GM18526 (cell line): ENCODE measurements around the gene IL15RA.

ENCODE experiments used
- POLR2A ChIP-seq: IDR thresholded peaks from 3 replicates; pipeline ENCODE4 v1.6.1; 2011; ENCODE audit not compliant: insufficient read length; ENCODE audit errors: extremely low read depth

The IL15RA gene

GRCh38 chr10:5977471-5978229, at the start of gene IL15RA:
TSS of gene IL15RA (minus strand) at chr10:5977543. CDS start at chr10:5977492, 51 bp downstream.
- peak; percentile 37 for TF ChIP-seq POLR2A

GRCh38 chr10:6025683-6026255, 48.4 kb upstream of the IL15RA start:
- no peak for TF ChIP-seq POLR2A

GRCh38 chr10:6024334-6024682, 47.0 kb upstream of the IL15RA start:
- TF ChIP-seq POLR2A: no peak

GRCh38 chr10:6023661-6024333, 46.5 kb upstream of the IL15RA start:
- no peak for TF ChIP-seq POLR2A

GRCh38 chr10:6022660-6023059, 45.3 kb upstream of the IL15RA start:
- TF ChIP-seq POLR2A: no peak

- TF ChIP-seq POLR2A: no peak
Observed at GRCh38 chr10:6020826-6021225, 43.5 kb upstream of the IL15RA start.

GRCh38 chr10:6019796-6020195, 42.5 kb upstream of the IL15RA start:
- TF ChIP-seq POLR2A: no peak

GRCh38 chr10:6019010-6019782, 41.9 kb upstream of the IL15RA start:
- no peak for TF ChIP-seq POLR2A

GRCh38 chr10:6018422-6018821, 41.1 kb upstream of the IL15RA start:
- TF ChIP-seq POLR2A: no peak

- no peak for TF ChIP-seq POLR2A
Observed at GRCh38 chr10:6017781-6018354, 40.5 kb upstream of the IL15RA start.

GRCh38 chr10:6014241-6014761, 37.0 kb upstream of the IL15RA start:
- TF ChIP-seq POLR2A: no peak

- no peak for TF ChIP-seq POLR2A
Observed at GRCh38 chr10:6013413-6014192, 36.3 kb upstream of the IL15RA start.

- TF ChIP-seq POLR2A: no peak
Observed at GRCh38 chr10:6012121-6012905, 35.0 kb upstream of the IL15RA start.

- TF ChIP-seq POLR2A: no peak
Observed at GRCh38 chr10:6011558-6011957, 34.2 kb upstream of the IL15RA start.

- TF ChIP-seq POLR2A: no peak
Observed at GRCh38 chr10:6010569-6010968, 33.2 kb upstream of the IL15RA start.
